CD4-positive, alpha-beta T cell (primary cell): ENCODE data around the gene AP3S2. TPM values are rescaled to one million over a fixed set of nuclear protein-coding genes. Genes with fewer than 3 reads are reported as not detected.

Experiments used
- ATAC-seq: fragments of 200-7000 bp; cut with Tn5 transposase; one replicate; pipeline ENCODE4 v1.10.0; 2022; ENCODE audit warnings: mild to moderate bottlenecking; ENCODE audit not compliant: poor library complexity
- CTCF ChIA-PET: fragments of 350-600 bp; sonication (Branson Sonifier 250); formaldehyde crosslinking; loops from one replicate; lab custom pipeline; 2021; ENCODE audit warnings: antibody characterized with exemption, inconsistent platforms; lab: Charles Lee
- POLR2A ChIA-PET: fragments of 350-600 bp; sonication (Branson Sonifier 250); formaldehyde crosslinking; loops from one replicate; lab custom pipeline; 2021; ENCODE audit warnings: antibody characterized with exemption, inconsistent platforms; lab: Charles Lee
- DNase-seq, 14 experiments: peaks; one replicate each; pipeline ENCODE4 v3.0.0-alpha.2; 2013 to 2020; ENCODE audit warnings: mixed read lengths in 2 of 14
- H3K27ac ChIP-seq, 2 donors: one replicate each; pipeline versions ENCODE4 v1.5.1 to v1.7.0; 2013; ENCODE audit warnings: low read length in 2 of 2, low read depth in 1 of 2, mild to moderate bottlenecking in 1 of 2
- H3K27me3 ChIP-seq, 2 experiments: 1 replicate in 1 of 2; 2 replicates in 1 of 2; pipeline versions ENCODE4 v1.6.1 to v1.7.0; 2013; ENCODE audit warnings: low read length in 2 of 2, control low read depth in 1 of 2, mild to moderate bottlenecking in 1 of 2, moderate library complexity in 1 of 2; ENCODE audit not compliant: insufficient read depth in 2 of 2, control insufficient read depth in 1 of 2
- H3K36me3 ChIP-seq: one replicate; pipeline ENCODE4 v1.6.1; 2013; ENCODE audit warnings: low read length, control low read depth; ENCODE audit not compliant: insufficient read depth
- H3K4me1 ChIP-seq: one replicate; pipeline ENCODE4 v1.6.1; 2013; ENCODE audit warnings: low read length, control low read depth; ENCODE audit not compliant: insufficient read depth
- H3K4me3 ChIP-seq: one replicate; pipeline ENCODE4 v1.5.1; 2013; ENCODE audit warnings: mild to moderate bottlenecking, low read length, moderate library complexity
- H3K9me3 ChIP-seq, 2 experiments: 1 replicate in 1 of 2; 2 replicates in 1 of 2; pipeline versions ENCODE4 v1.6.1 to v1.7.0; 2013; ENCODE audit warnings: low read length in 2 of 2, mild to moderate bottlenecking in 2 of 2, control low read depth in 1 of 2, moderate library complexity in 1 of 2; ENCODE audit not compliant: control insufficient read depth in 1 of 2, insufficient read depth in 1 of 2
- H3K27ac Mint-ChIP-seq: one replicate; pipeline ENCODE4 v1.8.0; 2020; ENCODE audit warnings: mixed read lengths
- H3K27me3 Mint-ChIP-seq: one replicate; pipeline ENCODE4 v1.8.0; 2021; ENCODE audit warnings: mixed read lengths
- H3K36me3 Mint-ChIP-seq: one replicate; pipeline ENCODE4 v1.8.0; 2021; ENCODE audit warnings: low read depth, mixed read lengths
- H3K4me1 Mint-ChIP-seq: one replicate; pipeline ENCODE4 v1.8.0; 2021; ENCODE audit warnings: low read depth, mixed read lengths
- H3K4me3 Mint-ChIP-seq: one replicate; pipeline ENCODE4 v1.8.0; 2020; ENCODE audit warnings: mild to moderate bottlenecking, mixed read lengths
- H3K9me3 Mint-ChIP-seq: one replicate; pipeline ENCODE4 v1.8.0; 2020; ENCODE audit warnings: mixed read lengths
- CTCF ChIP-seq: fragments of 200-600 bp; IDR thresholded peaks from one replicate; pipeline ENCODE4 v1.8.0; 2022; ENCODE audit warnings: antibody characterized with exemption, mild to moderate bottlenecking
- intact Hi-C, 2 experiments: fragments of 100-400 bp; cut with DNase I in 1 of 2; cut with micrococcal nuclease in 1 of 2; formaldehyde crosslinking; loops; one replicate each; pipeline versions ENCODE4 v1.15.1 to v1.9.0; 2023 to 2025; cut with DNase I, micrococcal nuclease
- total RNA-seq, 174 experiments: library from RNA in 2 of 174; stranded (reverse) in 2 of 174; gene quantifications; one replicate each; pipeline ENCODE4 v1.2.3 and lab custom pipeline; 2021 to 2026

The AP3S2 gene
- total RNA-seq, 2 experiments from 2014 or later = 18.9 to 20.5 TPM

- peaks cover 12% of the 10 kb centered on the region for H3K4me1 ChIP-seq
Observed at GRCh38 chr15:89817701-89818280, 76.0 kb downstream of the AP3S2 start.

DNA sequence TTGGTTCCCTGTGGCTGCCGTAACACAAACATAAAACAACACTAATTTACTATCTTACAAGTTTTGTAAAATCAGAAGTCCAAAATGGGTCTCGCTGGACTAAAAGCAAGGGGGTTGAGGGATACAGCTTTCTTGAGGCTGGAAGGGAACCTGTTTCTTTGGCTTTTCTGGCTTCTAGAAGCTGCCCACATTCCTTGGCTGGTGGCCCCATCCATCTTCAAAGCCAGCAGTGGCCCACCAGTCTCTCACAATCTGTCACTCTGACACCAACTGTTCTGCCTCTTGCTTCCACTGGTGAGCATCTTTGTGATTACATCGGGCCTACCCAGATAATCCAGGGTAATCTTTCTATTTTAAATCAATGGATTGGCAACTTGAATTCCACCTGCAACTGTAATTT, 78.0 kb downstream of the AP3S2 start:
- Histone ChIP-seq H3K4me3 (no peak overlapping the region), H3K27me3 (peaks cover 37 to 43% of the 10 kb centered on the region in 2 experiments), H3K4me1 (peaks cover 12% of the 10 kb centered on the region), H3K27ac (no peak overlapping the region), H3K9me3 (peaks cover 7 to 19% of the 10 kb centered on the region in 2 experiments), H3K36me3 (no peaks in the 10 kb centered on the region)
- H3K4me1 Mint-ChIP-seq = peaks cover 5% of the 10 kb centered on the region
- H3K27ac Mint-ChIP-seq = no peak overlapping the region
- CTCF ChIA-PET = no interaction called here
- ATAC-seq (no peak), DNase-seq (no peak)
- no peak for TF ChIP-seq CTCF
- POLR2A ChIA-PET = no interaction called here
- peak overlapping the region; percentile 67 for H3K4me3 Mint-ChIP-seq
- intact Hi-C loops = no loop called here
- no peaks in the 10 kb centered on the region for H3K36me3 Mint-ChIP-seq
- no peaks in the 10 kb centered on the region for H3K9me3 Mint-ChIP-seq
- peaks cover 61% of the 10 kb centered on the region for H3K27me3 Mint-ChIP-seq

More at GRCh38 chr15:89817701-89818280, 76.0 kb downstream of the AP3S2 start:
- no peaks in the 10 kb centered on the region for H3K9me3 Mint-ChIP-seq
- H3K4me3 Mint-ChIP-seq = no peak overlapping the region
- H3K27ac Mint-ChIP-seq = no peak overlapping the region
- ATAC-seq = no peak
- TF ChIP-seq CTCF = no peak
- no peaks in the 10 kb centered on the region for H3K36me3 Mint-ChIP-seq
- Histone ChIP-seq H3K27ac (no peak overlapping the region), H3K27me3 (peaks cover 36 to 41% of the 10 kb centered on the region in 2 experiments), H3K9me3 (peaks cover 7 to 19% of the 10 kb centered on the region in 2 experiments), H3K4me3 (no peak overlapping the region), H3K36me3 (no peaks in the 10 kb centered on the region)
- CTCF ChIA-PET = no interaction called here
- H3K27me3 Mint-ChIP-seq = peaks cover 67% of the 10 kb centered on the region
- POLR2A ChIA-PET = no interaction called here
- DNase-seq = no peak
- intact Hi-C loops = no loop called here
- peaks cover 5% of the 10 kb centered on the region for H3K4me1 Mint-ChIP-seq

DNA sequence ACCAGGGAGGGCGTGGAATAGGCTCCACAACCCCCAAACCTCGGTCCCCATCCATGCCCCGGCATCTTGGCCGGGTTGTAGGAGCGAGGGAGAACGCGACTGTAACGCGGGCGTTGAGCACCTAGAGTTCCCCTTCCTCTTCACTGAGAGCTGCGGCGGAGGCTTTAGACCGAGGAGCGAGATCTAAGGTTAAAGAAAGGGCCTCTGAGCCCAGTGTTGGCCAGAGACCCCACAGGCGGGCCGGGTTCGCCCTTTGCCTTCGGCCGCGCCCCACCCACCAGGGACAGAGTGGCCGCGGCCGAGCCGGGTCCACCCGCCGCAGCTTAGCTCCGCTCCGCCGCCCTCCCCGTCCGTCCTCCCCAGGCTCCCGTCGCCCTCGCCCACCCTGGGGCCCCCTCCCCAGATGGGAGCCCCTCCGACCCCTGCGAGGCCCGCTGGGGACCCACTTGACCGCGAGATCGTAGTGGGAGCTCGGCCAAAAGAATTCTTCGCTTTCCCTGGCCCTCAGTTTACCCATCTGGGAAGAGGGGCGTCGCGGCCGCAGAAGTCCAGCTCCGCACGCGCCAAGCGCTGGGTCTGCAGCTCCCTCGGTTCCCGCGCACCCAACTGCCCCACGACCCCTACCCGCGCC, 79.6 kb downstream of the AP3S2 start:
- TF ChIP-seq CTCF = no peak
- H3K27me3 Mint-ChIP-seq = peaks cover 54% of the 10 kb centered on the region
- DNase-seq (peak in 1 of 14 experiments; percentile 34), ATAC-seq (no peak)
- Histone ChIP-seq H3K36me3 (no peaks in the 10 kb centered on the region), H3K4me1 (peaks cover 12% of the 10 kb centered on the region), H3K4me3 (peak overlapping the region; percentile 28), H3K9me3 (peaks cover 7 to 19% of the 10 kb centered on the region in 2 experiments), H3K27ac (no peak overlapping the region), H3K27me3 (peaks cover 39 to 43% of the 10 kb centered on the region in 2 experiments)
- H3K9me3 Mint-ChIP-seq = no peaks in the 10 kb centered on the region
- H3K27ac Mint-ChIP-seq = no peak overlapping the region
- peaks cover 5% of the 10 kb centered on the region for H3K4me1 Mint-ChIP-seq
- CTCF ChIA-PET = no interaction called here
- peak overlapping the region; percentile 69 for H3K4me3 Mint-ChIP-seq
- no peaks in the 10 kb centered on the region for H3K36me3 Mint-ChIP-seq
- POLR2A ChIA-PET = no interaction called here
- intact Hi-C loops = no loop called here
